Measurements from ENCODE around the gene CD200R1.
"Not testable (repeated sequence)": the region's sequence is repeated elsewhere in the genome, so short reads cannot be mapped to it uniquely, and the experiment has no call there.

CD200R1 gene

GRCh38 chr3:112973325-112974177, 1.4 kb downstream of the CD200R1 start:
- no peak for DNase-seq (ENCODE audit: low spot score)

GRCh38 chr3:112972158-112972557, 2.7 kb downstream of the CD200R1 start:
- DNase-seq (ENCODE audit: low spot score): no peak

- DNase-seq (ENCODE audit: low spot score): no peak
Observed at GRCh38 chr3:112967828-112968227, 7.1 kb downstream of the CD200R1 start.

- DNase-seq (ENCODE audit: low spot score): no peak
Observed at GRCh38 chr3:112967425-112967824, 7.5 kb downstream of the CD200R1 start.

- DNase-seq (ENCODE audit: low spot score): no peak
Observed at GRCh38 chr3:112966633-112967032, 8.3 kb downstream of the CD200R1 start.

- no peak for DNase-seq (ENCODE audit: low spot score)
Observed at GRCh38 chr3:112965656-112966055, 9.2 kb downstream of the CD200R1 start.

- DNase-seq (ENCODE audit: low spot score): no peak
Observed at GRCh38 chr3:112963683-112964082, 11.2 kb downstream of the CD200R1 start.

- no peak for DNase-seq (ENCODE audit: low spot score)
Observed at GRCh38 chr3:112958811-112959560, 15.9 kb downstream of the CD200R1 start.

- no peak for DNase-seq (ENCODE audit: low spot score)
Observed at GRCh38 chr3:112956351-112956750, 18.6 kb downstream of the CD200R1 start.

GRCh38 chr3:112948346-112948838, 26.5 kb downstream of the CD200R1 start:
- DNase-seq (ENCODE audit: low spot score): no peak

GRCh38 chr3:112931736-112932521, 43.0 kb downstream of the CD200R1 start:
- DNase-seq (ENCODE audit: low spot score): no peak

- no peak for DNase-seq (ENCODE audit: low spot score)
Observed at GRCh38 chr3:112930771-112931170, 44.1 kb downstream of the CD200R1 start.

- no peak for DNase-seq (ENCODE audit: low spot score)
Observed at GRCh38 chr3:112925969-112926368, 48.9 kb downstream of the CD200R1 start.

GRCh38 chr3:112925560-112925959, 49.3 kb downstream of the CD200R1 start:
- no peak for DNase-seq (ENCODE audit: low spot score)

- not testable (repeated sequence) for DNase-seq (ENCODE audit: low spot score)
Observed at GRCh38 chr3:112919541-112919940, 55.4 kb downstream of the CD200R1 start.

- no peak for DNase-seq (ENCODE audit: low spot score)
Observed at GRCh38 chr3:112908252-112908651, 66.7 kb downstream of the CD200R1 start.

- DNase-seq (ENCODE audit: low spot score): no peak
Observed at GRCh38 chr3:112904786-112905185, 70.1 kb downstream of the CD200R1 start.

- DNase-seq (ENCODE audit: low spot score): no peak
Observed at GRCh38 chr3:112900113-112900512, 74.8 kb downstream of the CD200R1 start.

- no peak for DNase-seq (ENCODE audit: low spot score)
Observed at GRCh38 chr3:112897791-112898190, 77.1 kb downstream of the CD200R1 start.

- DNase-seq (ENCODE audit: low spot score): no peak
Observed at GRCh38 chr3:112894258-112894657, 80.6 kb downstream of the CD200R1 start.

- no peak for DNase-seq (ENCODE audit: low spot score)
Observed at GRCh38 chr3:112889357-112889756, 85.5 kb downstream of the CD200R1 start.

GRCh38 chr3:112888381-112889085, 86.4 kb downstream of the CD200R1 start:
- DNase-seq (ENCODE audit: low spot score): no peak
